Neural cell (in vitro differentiated cells): Measurements from ENCODE around the gene TOR4A.

Experiments used
- EZH2 ChIP-seq: fragments of 200-600, 300-800 bp; shearing (Covaris generic), sonication (generic); IDR thresholded peaks from 2 replicates; pipeline ENCODE4 v1.6.1; 2014; ENCODE audit warnings: antibody characterized with exemption, low read length, borderline replicate concordance, mild to moderate bottlenecking; ENCODE audit not compliant: insufficient read depth, poor library complexity, severe bottlenecking
- MXI1 ChIP-seq: fragments of 450-650 bp; conservative IDR thresholded peaks from 2 replicates; pipeline ENCODE4 v1.6.1; 2014; ENCODE audit warnings: antibody characterized with exemption, mild to moderate bottlenecking; ENCODE audit not compliant: poor library complexity, severe bottlenecking
- RAD21 ChIP-seq: fragments of 450-650 bp; conservative IDR thresholded peaks from 2 replicates; pipeline ENCODE4 v1.6.1; 2014; ENCODE audit warnings: antibody characterized with exemption, mild to moderate bottlenecking, moderate library complexity
- SMC3 ChIP-seq: fragments of 450-650 bp; conservative IDR thresholded peaks from 2 replicates; pipeline ENCODE4 v1.6.1; 2014; ENCODE audit warnings: antibody characterized with exemption, mild to moderate bottlenecking, moderate library complexity; ENCODE audit not compliant: poor library complexity
- TF ChIP-seq, protein P1 (sequence below): fragments of 450-650 bp; IDR thresholded peaks from 2 replicates; pipeline ENCODE4 v1.5.1; 2014; ENCODE audit warnings: antibody characterized with exemption, mild to moderate bottlenecking, moderate library complexity; ENCODE audit not compliant: poor library complexity, severe bottlenecking
- TF ChIP-seq, protein P2 (sequence below): IDR thresholded peaks from 2 replicates; pipeline ENCODE4 v1.6.1; 2012; ENCODE audit warnings: borderline replicate concordance

DNA sequence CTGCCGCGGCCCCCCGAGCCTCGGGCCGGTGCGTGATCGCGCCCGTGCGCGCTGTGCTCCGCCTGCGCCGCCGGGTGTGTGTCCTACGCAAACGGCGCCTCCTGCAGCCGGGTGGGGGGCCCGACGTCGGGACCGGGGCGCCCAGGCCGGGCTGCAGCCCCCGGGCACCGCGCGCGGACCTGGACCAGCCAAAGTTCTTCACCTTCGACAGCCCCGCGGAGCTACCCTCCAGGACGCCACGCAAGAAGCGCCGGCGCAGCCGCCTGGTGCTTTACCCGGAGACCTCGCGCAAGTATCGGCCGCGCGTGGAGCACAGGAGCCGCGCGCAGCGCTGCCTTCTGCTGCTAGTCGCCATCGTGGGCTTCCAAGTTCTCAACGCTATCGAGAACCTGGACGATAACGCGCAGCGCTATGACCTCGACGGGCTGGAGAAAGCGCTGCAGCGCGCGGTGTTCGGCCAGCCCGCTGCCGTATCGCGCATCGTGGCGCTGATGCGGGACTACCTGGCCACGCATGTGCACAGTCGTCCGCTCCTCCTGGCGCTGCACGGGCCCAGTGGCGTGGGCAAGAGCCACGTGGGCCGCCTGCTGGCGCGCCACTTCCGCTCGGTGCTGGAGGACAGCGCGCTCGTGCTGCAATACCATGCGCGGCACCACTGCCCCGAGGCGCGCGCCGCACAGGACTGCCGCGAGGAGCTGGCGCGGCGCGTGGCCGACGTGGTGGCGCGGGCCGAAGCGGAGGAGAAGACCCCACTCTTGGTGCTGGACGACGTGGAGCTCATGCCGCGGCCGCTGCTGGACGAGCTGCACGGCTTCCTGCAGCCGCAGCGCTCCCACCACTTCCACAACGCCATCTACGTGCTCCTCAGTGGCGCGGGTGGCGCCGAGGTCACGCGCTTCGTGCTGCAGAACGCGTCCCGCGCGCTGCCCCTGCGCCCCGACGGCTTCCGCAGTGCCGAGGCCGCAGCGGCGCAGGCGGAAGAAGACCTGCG is 1.5 kb downstream of the TOR4A start:
- TF ChIP-seq, protein P1, sequence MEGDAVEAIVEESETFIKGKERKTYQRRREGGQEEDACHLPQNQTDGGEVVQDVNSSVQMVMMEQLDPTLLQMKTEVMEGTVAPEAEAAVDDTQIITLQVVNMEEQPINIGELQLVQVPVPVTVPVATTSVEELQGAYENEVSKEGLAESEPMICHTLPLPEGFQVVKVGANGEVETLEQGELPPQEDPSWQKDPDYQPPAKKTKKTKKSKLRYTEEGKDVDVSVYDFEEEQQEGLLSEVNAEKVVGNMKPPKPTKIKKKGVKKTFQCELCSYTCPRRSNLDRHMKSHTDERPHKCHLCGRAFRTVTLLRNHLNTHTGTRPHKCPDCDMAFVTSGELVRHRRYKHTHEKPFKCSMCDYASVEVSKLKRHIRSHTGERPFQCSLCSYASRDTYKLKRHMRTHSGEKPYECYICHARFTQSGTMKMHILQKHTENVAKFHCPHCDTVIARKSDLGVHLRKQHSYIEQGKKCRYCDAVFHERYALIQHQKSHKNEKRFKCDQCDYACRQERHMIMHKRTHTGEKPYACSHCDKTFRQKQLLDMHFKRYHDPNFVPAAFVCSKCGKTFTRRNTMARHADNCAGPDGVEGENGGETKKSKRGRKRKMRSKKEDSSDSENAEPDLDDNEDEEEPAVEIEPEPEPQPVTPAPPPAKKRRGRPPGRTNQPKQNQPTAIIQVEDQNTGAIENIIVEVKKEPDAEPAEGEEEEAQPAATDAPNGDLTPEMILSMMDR = no peak
- TF ChIP-seq SMC3 (no peak), EZH2 (no peak), MXI1 (no peak), RAD21 (no peak)
- TF ChIP-seq, protein P2, sequence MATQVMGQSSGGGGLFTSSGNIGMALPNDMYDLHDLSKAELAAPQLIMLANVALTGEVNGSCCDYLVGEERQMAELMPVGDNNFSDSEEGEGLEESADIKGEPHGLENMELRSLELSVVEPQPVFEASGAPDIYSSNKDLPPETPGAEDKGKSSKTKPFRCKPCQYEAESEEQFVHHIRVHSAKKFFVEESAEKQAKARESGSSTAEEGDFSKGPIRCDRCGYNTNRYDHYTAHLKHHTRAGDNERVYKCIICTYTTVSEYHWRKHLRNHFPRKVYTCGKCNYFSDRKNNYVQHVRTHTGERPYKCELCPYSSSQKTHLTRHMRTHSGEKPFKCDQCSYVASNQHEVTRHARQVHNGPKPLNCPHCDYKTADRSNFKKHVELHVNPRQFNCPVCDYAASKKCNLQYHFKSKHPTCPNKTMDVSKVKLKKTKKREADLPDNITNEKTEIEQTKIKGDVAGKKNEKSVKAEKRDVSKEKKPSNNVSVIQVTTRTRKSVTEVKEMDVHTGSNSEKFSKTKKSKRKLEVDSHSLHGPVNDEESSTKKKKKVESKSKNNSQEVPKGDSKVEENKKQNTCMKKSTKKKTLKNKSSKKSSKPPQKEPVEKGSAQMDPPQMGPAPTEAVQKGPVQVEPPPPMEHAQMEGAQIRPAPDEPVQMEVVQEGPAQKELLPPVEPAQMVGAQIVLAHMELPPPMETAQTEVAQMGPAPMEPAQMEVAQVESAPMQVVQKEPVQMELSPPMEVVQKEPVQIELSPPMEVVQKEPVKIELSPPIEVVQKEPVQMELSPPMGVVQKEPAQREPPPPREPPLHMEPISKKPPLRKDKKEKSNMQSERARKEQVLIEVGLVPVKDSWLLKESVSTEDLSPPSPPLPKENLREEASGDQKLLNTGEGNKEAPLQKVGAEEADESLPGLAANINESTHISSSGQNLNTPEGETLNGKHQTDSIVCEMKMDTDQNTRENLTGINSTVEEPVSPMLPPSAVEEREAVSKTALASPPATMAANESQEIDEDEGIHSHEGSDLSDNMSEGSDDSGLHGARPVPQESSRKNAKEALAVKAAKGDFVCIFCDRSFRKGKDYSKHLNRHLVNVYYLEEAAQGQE = no peak
